Measurements from ENCODE around the gene SLC15A1.

- TF ChIP-seq CTCF (IDR thresholded peaks at IDR 0.05) = no peak
- no peak for TF ChIP-seq POLR2A (IDR thresholded peaks at IDR 0.05)
- no peak for TF ChIP-seq EP300 (IDR thresholded peaks at IDR 0.05)
These were observed 9.5 kb downstream of the SLC15A1 start for GRCh38 chr13:98742961-98743360.
